ENCODE measurements around the gene METTL1.

Gene METTL1

DNA sequence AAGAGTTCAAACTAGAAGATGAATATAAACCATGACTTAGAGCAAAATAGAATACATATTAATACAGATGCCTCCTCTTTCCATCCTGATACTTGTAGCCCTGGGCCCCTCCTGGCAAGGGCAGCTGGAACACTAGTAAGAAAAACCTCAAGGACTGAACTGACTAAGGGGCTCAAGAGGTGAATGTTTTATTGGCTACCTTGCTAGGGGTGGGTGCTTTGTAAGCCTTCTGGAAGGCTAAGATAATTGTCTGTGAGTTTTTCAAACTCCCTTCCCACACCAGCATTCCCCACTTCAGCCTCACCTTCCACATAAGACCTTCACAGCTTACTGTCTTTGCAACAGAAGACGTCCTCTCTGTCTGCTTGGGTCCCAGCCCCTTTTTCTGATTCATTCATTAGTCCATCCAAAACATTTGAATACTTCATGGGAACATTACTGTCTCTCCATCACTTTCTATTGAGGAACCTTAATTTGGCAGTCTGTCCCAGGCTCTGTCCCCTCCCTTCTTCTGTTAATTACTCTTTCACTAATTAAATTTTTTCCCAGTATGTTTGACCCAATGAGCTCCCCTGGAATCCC is 18.1 kb downstream of the METTL1 start:
- DNase-seq (ENCODE audit: low read depth) = no peak

DNA sequence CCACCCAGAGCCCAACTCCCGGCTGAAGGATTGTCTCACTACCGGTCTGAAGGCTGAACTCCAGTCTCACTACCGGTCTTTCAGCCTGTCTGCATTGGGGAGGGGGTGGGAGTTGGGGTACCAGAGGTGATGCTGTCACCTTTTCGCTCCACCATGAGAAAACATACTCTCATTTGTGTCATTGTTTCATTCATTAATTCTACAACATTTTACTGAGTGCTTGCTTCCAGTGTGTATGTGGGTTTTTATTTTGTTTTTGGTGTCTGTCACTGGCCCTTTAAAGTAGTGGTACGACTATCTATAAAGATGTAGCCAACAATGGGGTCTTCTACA is 19.3 kb downstream of the METTL1 start:
- no peak for DNase-seq (ENCODE audit: low read depth)

DNA sequence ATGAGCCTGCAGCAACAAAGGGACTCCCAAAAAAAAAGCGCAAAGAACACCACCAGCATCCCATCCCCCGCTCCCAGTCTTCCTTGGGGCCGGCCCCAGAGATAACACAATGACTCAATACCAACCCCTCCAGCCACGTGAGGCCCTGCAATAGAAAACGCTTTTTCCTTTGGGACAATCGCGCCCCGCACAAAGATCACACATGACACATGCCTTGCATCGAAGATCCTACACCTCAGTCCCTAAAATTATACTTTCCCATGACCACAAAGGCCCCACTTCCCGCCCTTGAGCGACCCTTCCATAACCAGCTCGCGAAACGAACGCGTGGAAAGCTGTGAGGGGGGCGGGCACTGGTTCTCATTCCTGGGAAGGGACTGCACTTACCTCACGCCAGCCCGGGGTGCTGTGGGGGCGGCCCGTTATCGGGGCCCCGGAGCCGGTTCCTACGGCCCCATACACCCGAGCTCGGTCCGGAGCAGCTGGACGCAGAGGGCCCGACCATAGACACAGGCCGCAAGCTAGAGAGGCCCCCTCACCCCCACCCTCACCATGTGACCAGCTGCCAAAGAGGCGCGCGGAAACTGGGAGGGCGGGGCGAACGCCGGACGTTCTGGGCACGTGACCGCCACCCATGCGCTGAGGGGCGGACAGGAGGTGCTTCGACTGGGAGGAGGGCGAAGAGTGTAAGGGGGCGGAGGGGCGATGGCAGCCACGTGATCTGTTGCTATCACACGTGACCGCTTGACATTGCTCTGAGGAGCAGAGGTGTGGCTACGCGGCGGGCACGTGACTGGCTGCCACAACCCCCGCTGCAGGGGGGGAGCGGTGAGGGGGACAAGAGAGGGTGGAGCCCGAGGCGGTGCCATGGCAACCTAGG is 19.9 kb downstream of the METTL1 start, which contains the start of gene CDK4:
TSS of gene CDK4 (minus strand) at position 523 of the 880 bp plus-strand sequence. CDS start 593 bp downstream, outside the sequence.
- DNase-seq (ENCODE audit: low read depth) = peak; percentile 100

DNA sequence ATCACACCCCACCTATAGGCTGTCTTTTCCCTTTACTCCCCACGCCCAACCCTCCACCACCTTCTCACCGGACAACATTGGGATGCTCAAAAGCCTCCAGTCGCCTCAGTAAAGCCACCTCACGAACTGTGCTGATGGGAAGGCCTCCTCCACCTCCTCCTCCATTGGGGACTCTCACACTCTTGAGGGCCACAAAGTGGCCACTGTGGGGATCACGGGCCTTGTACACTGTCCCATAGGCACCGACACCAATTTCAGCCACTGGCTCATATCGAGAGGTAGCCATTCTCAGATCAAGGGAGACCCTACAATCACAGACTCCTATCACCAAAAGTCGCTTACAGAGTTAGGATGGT is 20.5 kb downstream of the METTL1 start:
- DNase-seq (ENCODE audit: low read depth) = no peak

DNA sequence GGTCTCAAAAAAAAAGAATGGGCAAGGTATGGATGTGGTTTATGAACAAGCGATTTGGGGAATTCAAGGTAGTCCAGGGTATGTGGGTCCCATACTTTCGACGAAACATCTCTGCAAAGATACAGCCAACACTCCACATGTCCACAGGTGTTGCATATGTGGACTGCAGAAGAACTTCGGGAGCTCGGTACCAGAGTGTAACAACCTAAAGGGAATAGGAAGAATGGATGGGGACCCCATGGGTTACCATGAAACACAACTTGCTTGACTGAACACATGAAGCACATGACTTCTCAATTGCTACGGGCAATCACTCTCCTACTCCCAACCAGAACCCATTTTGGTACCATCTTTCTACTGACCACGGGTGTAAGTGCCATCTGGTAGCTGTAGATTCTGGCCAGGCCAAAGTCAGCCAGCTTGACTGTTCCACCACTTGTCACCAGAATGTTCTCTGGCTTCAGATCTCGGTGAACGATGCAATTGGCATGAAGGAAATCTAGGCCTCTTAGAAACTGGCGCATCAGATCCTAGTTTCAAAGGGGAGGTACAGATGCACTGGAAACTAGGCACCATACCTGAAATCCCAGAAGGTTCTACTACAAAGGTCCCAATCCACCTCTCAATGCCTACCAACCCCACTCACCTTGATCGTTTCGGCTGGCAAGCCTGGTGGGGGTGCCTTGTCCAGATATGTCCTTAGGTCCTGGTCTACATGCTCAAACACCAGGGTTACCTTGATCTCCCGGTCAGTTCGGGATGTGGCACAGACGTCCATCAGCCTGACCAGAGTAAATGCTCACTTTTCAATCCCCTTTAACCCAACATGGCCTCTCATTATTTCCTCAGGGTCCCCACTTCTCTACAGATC is 21.1 kb downstream of the METTL1 start:
- DNase-seq (ENCODE audit: low read depth) = no peak

DNA sequence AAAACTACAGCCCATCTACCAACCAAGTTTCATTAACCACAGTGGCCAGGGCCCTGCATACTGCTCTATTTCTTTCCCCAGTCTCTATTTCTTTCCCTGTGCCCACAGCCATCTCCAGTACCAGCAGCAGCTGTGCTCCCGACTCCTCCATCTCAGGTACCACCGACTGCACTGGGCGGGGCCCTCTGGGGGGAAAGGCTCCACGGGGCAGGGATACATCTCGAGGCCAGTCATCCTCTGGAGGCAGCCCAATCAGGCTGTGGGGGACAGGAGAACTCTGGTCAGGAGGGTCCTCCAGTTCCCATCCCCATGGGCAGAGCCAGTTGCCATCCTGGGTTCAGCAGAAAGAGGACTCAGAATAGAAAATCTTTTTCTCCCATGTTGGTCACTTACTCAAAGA is 22.8 kb downstream of the METTL1 start:
- no peak for DNase-seq (ENCODE audit: low read depth)

DNA sequence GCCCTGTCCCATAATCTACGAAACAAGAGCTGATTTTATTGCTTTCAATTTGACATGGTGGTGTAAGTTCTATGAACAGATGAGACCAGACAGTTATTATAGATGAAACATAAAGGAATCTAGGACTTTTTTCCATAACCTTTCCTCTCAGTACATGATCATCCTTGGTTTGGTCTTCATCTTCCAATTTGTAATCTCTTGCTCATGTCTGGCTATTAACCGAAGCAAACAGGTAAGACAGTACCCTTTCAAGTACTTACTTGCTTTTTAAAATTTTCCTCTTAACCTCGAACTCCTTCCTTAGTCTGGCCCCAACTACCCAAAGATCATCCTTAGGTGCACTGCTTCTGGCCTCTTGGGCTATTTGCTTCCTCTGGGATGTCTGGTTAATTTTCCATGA is 25.9 kb downstream of the METTL1 start:
- DNase-seq (ENCODE audit: low read depth) = no peak

DNA sequence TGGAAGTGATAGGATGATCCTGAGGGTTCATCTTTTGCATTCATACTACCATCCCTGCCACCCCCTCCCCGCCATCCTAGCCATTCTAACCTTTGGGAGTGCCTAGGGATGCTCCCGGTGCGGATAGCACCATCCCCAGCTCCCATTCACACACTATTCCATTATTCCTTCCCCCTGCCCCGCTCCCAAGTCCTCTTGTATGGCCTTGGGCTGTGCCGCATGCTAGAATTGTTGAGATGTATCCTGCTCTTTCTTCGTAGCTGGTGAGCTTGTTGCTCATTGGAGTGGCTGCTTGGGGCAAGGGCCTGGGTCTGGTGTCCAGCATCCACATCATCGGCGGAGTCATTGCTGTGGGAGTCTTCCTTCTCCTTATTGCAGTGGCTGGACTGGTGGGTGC is 26.4 kb downstream of the METTL1 start:
- no peak for DNase-seq (ENCODE audit: low read depth)

DNA sequence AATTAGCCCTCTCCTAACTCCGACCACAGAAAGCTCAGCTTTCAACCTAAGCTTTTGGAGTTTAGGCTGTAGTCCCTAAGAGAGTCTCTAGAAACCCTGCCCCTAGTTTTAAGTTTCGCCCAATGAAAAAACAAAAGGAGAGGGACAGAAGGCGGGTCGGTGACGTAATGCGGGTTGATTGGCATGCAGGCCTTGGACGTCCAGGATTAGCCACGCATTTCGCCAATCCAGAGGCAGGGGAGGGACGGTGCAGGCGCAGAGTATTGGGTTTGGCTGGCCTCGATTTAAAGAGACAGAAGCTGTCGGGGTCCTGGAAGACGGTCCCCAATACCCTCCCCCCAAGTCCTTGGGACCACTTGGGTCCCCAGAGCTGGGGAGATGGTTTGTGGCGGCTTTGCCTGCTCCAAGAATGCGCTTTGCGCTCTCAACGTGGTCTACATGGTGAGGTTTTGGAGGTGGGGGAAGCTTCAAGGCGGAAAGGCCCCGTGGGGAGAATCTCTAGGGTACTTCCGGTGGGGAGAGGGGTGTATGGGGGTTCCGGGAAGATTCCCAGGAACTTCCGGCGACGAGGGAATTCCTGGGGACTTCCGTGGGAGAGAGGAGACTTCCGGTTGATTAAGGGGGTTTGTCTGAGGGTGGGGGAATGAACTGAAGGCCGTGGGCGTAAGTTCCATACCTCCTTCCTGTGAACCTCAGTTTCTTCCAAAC is 27.0 kb downstream of the METTL1 start, which contains the start of gene TSPAN31:
TSS of gene TSPAN31 (plus strand) at position 263 of the 708 bp plus-strand sequence. CDS start at position 379, 116 bp downstream.
- DNase-seq (ENCODE audit: low read depth) = peak; percentile 93

DNA sequence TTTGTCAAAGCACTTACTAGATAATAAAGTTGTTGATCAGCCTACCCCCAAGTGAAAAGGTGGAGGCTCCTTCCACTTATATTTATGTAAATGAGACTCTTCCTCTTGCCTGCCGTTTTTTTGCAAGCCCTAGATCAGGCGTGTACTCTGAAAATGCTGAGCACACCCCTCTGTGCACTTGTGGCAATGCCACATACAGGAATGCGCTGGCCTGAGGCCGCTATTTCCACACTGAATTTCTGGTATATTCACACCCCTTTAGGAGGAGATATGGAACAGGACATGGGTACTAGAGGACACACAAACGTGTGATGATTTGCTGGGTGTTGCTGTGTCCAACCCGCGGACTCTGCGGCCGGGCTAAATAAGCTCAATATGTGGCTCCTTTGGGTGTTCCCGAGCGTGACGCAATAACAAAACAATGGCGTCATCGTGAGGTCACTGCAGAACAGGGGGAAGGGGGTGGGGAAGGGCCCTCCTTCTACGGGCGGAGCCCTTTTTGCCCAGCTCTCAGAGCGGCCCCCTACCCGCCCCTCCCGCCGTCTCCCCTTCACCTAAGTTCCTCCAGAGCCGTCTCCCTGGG is 27.6 kb downstream of the METTL1 start:
- peak; percentile 53 for DNase-seq (ENCODE audit: low read depth)

DNA sequence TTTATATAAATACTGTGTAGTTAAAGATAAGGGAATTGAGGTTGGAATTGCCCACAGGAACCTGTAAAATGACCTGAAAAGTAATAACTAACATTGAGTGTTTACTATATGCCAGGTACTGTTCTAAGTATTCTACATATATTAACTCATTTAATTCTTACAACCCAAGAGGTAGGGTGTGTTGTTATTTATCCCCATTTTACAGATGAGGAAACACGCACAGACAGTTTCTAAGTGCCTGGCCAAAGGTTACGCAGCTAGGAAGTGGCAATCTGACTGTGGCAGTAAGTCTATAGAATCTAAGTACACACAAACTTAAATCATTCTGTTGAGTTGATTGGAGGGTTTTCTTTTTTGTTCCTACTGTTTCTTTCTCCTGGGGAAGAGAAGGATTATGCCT is 28.1 kb downstream of the METTL1 start:
- no peak for DNase-seq (ENCODE audit: low read depth)

DNA sequence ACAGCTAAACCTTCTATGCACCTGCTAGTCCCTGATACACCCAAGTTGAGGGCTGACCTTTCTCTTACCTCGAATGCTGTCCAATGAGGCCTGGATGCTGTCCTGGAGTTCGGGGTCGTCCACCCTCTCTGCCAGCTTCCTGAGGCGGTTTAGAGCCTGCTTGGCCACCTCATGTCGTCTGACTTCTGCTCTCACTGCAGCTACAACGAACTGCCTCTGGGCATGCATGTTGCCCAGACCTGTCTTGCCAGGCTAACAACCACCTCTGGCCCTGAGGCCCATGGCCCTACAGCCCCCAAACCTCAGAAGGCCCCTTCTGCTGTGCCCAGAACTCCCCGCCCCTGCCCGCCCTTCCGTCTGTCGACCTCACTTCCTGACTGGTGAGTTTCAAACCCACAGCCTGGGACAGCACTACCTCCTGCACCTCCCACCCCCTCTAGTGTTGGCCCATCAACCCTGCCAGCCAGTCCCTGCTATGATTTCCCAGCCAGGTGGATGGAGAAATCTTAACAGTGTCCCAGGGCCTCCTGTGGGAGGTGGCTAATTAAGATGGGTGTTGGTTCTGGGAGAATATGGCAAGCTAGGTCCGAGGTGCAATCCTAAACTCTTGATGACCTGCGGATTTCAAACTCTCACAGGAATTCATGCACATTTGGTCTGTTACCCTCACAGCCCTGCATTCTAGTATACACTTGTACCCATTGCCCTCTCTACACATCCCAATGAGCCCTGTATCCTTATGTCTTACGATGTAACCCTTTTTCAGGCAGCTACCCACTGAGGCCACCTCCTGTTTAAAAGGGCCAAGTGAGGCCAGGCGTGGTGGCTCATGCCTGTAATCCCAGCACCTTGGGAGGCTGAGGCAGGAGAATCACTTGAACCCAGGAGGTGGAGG is 29.8 kb downstream of the METTL1 start:
- DNase-seq (ENCODE audit: low read depth) = peak; percentile 72

DNA sequence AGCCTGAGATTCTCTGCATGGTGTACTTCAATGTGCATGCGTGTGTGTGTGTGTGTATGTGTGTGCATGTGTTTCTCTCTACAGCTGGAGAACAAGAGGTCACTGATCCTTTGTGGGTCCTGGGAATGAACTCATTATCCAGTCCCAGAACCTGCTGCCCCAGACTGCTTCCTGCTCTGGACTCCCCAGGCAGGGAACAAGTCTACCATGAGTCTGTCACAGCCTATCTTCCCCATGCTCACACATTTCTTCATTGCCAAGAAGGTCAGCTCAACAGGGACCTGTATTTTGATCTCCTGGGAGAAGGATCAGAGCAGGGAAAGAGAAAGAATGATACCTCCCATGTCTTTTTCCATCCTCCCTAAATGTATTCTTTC is 30.5 kb downstream of the METTL1 start:
- no peak for DNase-seq (ENCODE audit: low read depth)

DNA sequence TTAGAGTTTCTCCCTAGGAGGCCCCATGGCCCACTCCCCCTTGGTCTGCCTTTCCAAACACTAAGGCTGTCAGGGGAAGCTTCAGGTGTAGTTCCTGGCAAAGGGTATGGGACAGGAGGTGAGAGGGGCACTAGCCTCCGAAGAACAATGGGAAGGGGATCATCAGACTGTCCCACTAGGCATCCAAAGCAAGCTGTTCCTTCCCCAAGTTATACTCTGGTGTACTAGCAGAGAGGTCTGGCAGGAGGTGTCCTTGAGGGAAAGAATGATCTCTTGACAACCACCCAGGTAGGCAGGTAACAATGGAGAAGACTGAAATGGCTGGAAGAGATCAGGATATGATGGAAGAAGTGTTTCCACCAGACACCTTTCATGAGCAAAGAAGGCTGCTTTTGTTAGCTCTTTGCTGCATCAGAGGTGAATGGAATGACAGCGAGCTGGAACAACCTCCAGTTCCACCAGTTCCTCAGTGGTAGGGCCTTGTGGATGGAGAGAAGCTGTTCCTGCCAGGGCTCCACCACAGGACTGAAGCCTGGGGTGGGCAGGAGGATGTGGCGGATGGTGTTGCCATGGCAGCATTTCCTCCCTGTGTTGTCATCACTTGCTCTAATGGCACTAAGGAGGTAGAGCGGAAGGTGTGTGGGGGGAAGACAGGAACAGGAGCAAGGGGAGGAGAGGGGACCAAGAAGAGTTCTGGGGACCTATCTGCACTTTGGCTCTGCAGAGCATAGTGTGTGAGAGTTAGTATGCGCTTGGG is 31.1 kb downstream of the METTL1 start:
- DNase-seq (ENCODE audit: low read depth) = peak; percentile 81

DNA sequence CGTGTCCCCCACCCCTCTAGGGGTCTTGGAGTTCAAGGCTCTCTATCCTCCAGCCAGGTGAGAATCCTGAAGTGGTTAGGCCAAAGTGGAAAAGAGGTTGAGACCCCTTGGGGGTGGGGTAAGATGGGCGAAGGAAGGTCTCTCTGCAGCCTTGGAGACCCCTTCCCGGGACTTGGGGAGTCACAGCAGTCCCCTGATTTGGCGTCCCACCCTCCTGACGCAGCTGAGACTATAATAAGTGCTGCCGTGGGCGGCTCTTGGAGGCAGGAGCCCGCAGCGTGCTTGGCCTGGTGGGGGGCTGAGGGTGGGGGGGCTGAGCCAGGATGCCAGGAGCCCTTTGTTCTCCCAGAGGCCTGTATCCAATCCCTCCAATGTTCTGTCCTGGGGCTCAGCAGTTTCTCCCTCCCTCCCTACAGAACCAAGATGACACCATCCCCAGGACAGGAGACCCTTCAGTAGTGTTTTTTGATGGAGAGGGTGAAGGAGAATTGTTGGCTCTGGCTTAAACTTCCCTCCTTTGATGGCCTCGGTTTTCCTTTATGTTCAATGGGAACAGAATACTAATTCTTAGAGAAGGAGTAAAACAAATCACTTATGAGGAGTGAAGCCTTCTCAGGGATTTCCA is 31.9 kb downstream of the METTL1 start:
- no peak for DNase-seq (ENCODE audit: low read depth)

DNA sequence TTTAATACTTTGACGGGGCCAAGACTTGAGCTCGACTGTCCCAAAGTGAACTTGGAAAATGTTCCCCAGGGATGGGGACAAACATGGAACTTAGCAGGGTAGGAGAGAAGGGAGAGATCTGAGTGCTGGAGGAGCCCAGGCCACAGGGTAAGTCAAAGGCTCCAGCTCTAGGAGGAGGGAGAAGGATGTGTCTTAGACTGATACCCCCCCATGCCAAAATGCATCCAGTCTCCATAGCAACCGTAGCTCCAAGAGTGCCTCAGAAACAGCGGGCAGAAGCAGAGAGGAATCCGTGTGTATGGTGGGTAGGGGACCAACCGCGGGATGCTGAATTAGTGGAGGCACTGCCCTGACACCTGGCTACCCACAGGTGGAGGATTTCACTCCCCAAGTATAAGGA is 32.5 kb downstream of the METTL1 start:
- no peak for DNase-seq (ENCODE audit: low read depth)

DNA sequence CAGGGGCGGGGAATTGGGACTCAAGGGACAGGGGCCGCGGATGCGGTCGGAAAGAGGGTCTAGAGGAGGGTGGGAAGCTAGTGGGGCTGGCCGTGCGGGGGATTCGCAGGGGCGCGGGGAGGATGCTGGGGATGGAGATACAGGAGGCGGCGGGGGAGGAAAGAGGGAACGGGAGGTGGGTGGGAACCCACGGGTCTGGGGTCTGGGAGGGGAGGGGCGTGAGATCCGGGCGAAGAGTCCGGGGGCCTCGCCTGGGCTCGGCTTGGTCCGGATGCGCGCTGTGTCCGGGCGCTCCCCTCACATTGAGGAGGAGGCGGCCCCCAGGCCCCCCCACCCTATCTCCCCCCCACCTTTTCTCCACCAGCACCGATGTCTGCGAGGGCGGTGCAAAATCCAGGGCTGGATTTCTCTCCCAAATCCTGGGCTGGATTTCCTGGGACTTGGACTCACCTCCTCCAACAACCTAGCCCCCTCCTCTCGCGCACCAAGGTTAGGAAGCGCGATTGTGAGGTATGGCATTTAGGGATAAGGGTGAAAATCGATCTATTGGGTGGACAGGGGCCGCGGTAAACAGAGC is 33.2 kb downstream of the METTL1 start, which contains the start of gene AGAP2:
TSS of gene AGAP2 (minus strand) at position 82 of the 577 bp plus-strand sequence. CDS start 496 bp downstream, outside the sequence.
- DNase-seq (ENCODE audit: low read depth) = no peak

DNA sequence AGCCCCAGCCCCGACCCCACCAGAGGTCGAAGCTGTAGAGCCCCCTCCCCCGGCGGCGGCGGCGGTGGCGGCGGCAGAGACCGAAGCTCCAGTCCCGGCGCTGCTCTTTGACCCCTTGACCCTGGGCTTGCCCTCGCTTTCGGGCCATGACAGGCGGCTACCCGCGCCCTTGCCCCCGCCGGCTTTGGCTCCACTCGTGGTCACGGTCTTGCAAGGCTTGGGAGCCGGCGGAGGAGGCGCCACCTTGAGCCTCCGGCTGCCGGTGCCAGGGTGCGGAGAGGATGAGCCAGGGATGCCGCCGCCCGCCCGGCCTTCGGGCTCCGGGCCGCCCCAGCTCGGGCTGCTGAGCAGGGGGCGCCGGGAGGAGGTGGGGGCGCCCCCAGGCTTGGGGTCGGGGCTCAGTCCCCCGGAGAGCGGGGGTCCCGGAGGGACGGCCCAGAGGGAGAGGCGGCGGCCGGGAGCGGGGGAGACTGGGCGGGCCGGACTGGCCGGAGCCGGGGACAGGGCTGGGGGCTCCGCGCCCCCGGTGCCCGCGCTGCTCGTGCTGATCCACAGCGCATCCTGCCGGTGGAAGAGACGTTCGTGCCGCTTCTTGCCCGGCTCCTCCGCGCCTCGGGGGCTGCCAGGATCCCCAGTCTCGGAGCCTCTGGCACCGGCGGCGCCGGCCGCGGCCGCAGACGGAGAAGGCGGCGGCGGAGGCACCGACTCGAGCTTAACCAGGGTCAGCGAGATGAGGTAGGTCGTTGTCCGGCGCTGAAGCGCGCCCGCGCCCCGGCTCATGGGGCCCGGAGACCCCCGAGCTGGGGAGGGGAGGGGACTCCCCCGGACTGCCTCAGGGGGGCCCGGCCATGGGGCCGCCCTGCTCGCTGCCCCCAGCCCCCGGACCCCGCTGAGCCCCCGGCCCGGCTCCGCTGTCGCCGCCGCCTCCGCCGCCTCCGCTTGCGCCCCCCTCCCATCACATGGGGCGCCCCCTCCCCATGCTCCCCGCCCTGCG is 34.1 kb downstream of the METTL1 start:
- no peak for DNase-seq (ENCODE audit: low read depth)

Measured in T-helper 22 cell (primary cell).